SU-DHL-6 (cell line): Measurements from ENCODE around the gene CERKL.

Experiments used
- EZH2phosphoT487 ChIP-seq: fragments of 200-600 bp; sonication (generic), shearing (Covaris generic); conservative IDR thresholded peaks from 2 replicates; pipeline ENCODE4 v1.6.1; 2018; ENCODE audit warnings: mild to moderate bottlenecking, antibody characterized with exemption, low read length, moderate library complexity, mixed read lengths
- TF ChIP-seq, protein P1 (sequence below): fragments of 200-600 bp; sonication (generic); IDR thresholded peaks from one replicate; pipeline ENCODE4 v1.5.1; 2017; ENCODE audit warnings: antibody characterized with exemption, mild to moderate bottlenecking, low read length, moderate library complexity; ENCODE audit not compliant: insufficient read depth, poor library complexity, severe bottlenecking

- TF ChIP-seq, protein P1, sequence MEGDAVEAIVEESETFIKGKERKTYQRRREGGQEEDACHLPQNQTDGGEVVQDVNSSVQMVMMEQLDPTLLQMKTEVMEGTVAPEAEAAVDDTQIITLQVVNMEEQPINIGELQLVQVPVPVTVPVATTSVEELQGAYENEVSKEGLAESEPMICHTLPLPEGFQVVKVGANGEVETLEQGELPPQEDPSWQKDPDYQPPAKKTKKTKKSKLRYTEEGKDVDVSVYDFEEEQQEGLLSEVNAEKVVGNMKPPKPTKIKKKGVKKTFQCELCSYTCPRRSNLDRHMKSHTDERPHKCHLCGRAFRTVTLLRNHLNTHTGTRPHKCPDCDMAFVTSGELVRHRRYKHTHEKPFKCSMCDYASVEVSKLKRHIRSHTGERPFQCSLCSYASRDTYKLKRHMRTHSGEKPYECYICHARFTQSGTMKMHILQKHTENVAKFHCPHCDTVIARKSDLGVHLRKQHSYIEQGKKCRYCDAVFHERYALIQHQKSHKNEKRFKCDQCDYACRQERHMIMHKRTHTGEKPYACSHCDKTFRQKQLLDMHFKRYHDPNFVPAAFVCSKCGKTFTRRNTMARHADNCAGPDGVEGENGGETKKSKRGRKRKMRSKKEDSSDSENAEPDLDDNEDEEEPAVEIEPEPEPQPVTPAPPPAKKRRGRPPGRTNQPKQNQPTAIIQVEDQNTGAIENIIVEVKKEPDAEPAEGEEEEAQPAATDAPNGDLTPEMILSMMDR: no peak
- TF ChIP-seq EZH2phosphoT487: no peak
Measured at GRCh38 chr2:181566334-181567032, 90.4 kb downstream of the CERKL start.
